K562 (cell line): ENCODE data around the gene ACTG2.

ENCODE experiments used
- CHD2 ChIP-seq: IDR thresholded peaks from 2 replicates; pipeline ENCODE4 v1.6.1; 2011; ENCODE audit warnings: low read depth, low read length
- EP300 ChIP-seq: IDR thresholded peaks from 2 replicates; pipeline ENCODE4 v1.6.1; 2012; ENCODE audit warnings: low read length, improper control_type of control experiment
- NCOA6 ChIP-seq: fragments of 450-650 bp; IDR thresholded peaks from 2 replicates; pipeline ENCODE4 v1.6.1; 2017; ENCODE audit warnings: mild to moderate bottlenecking
- TF ChIP-seq, protein P1 (sequence below), 3 experiments: IDR thresholded peaks in 2 of 3; conservative IDR thresholded peaks in 1 of 3; 2 replicates each; pipeline ENCODE4 v1.5.1; 2011 to 2012; ENCODE audit warnings: low read length in 3 of 3, mild to moderate bottlenecking in 3 of 3, control low read depth in 2 of 3, improper control_type of control experiment in 1 of 3, inconsistent platforms in 1 of 3, low read depth in 1 of 3, mixed read lengths in 1 of 3, moderate library complexity in 1 of 3; ENCODE audit not compliant: insufficient read depth in 2 of 3

DNA sequence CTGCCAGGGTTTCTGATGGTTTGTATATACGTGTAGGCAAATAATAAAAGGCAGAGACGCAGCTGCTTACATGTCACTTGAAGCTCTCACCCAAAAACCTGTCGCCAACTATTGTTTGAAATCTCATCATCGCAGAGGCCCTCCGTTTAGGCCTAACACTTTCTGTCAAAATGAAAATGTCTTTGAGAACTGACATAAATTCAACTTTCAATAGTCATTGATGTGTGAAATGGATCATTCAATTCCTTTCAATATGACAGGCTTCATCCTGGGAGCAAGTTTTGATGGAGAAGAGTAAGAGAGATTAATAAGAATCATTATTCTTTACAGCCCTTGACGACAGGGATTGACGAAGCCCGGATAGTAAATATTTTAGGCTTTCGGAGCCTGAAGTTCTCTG, 2.7 kb downstream of the ACTG2 start:
- TF ChIP-seq EP300 (no peak), NCOA6 (no peak), CHD2 (no peak)
- TF ChIP-seq, protein P1, sequence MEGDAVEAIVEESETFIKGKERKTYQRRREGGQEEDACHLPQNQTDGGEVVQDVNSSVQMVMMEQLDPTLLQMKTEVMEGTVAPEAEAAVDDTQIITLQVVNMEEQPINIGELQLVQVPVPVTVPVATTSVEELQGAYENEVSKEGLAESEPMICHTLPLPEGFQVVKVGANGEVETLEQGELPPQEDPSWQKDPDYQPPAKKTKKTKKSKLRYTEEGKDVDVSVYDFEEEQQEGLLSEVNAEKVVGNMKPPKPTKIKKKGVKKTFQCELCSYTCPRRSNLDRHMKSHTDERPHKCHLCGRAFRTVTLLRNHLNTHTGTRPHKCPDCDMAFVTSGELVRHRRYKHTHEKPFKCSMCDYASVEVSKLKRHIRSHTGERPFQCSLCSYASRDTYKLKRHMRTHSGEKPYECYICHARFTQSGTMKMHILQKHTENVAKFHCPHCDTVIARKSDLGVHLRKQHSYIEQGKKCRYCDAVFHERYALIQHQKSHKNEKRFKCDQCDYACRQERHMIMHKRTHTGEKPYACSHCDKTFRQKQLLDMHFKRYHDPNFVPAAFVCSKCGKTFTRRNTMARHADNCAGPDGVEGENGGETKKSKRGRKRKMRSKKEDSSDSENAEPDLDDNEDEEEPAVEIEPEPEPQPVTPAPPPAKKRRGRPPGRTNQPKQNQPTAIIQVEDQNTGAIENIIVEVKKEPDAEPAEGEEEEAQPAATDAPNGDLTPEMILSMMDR (IDR thresholded peaks at IDR 0.05 in 2 of 3, conservative IDR thresholded peaks at IDR 0.05 in 1 of 3; ENCODE audit: insufficient read depth in 2 of 3, low read depth in 1 of 3, low read length in 3 of 3) = no peak
